NT2/D1 (cell line): ENCODE data around the gene CCL4.

Experiments
- SUZ12 ChIP-seq: IDR thresholded peaks from 2 replicates; pipeline ENCODE4 v1.6.1; 2011; ENCODE audit not compliant: insufficient read length, insufficient read depth; ENCODE audit errors: extremely low read depth
- YY1 ChIP-seq: IDR thresholded peaks from 2 replicates; pipeline ENCODE4 v1.6.1; 2011; ENCODE audit not compliant: insufficient read length, insufficient read depth

DNA sequence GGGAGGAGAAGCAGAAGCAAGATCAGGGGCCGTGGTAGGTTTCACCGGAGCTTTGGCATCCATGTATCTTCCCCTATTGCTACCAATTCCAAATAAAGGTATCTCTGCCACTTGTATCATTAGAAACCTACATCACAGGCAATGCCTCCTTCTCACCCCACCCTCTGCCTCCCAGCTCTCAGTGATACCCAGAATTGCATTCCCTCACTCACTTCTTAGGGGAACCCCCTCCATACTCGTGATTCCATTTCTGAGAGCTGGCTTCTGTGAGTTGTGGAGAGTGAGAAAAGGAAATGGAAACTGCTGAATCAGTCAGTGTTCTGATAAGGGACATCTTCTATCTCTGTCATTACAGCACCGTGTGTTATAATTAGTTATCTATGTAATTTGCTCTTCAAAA is 11.4 kb upstream of the CCL4 start:
- TF ChIP-seq SUZ12 (no peak), YY1 (no peak)
